Measurements from ENCODE around the gene AMBRA1. TPM values are rescaled to one million over a fixed set of nuclear protein-coding genes. Genes with fewer than 3 reads are reported as not detected.

Gene AMBRA1
- total RNA-seq, 2 donors from 2014 or later = 35.2 to 42.2 TPM

DNA sequence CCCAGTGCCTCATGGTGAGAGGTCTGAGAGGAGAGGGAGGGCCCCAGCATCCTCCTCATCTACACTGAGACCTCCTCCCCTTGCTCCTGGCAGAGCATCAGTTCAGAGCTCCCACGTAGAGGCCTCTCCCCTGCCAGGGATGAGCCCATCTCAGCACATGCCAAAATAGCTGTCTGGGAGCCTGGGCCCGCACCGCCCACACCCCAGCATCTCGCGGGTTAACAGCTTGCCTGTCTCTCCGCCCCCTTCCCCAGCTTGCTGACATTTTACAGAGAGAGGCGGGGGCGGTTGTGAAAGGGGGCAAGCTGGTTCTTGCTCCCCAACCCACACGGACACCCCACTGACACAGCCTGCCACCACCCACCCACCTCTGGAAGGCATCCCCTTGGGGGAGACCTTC, 240.1 kb downstream of the AMBRA1 start:
- Histone ChIP-seq H3K4me3 (no peak overlapping the region), H3K27ac (no peak overlapping the region), H3K36me3 (no peaks in the 10 kb centered on the region), H3K27me3 (replicated peaks; ENCODE audit: insufficient read depth) (no peaks in the 10 kb centered on the region), H3K9me3 (no peaks in the 10 kb centered on the region), H3K4me1 (ENCODE audit: control insufficient read depth in 1 of 2, low read depth in 2 of 2) (peaks cover 5 to 6% of the 10 kb centered on the region in 2 donors)
- TF ChIP-seq, protein P1, sequence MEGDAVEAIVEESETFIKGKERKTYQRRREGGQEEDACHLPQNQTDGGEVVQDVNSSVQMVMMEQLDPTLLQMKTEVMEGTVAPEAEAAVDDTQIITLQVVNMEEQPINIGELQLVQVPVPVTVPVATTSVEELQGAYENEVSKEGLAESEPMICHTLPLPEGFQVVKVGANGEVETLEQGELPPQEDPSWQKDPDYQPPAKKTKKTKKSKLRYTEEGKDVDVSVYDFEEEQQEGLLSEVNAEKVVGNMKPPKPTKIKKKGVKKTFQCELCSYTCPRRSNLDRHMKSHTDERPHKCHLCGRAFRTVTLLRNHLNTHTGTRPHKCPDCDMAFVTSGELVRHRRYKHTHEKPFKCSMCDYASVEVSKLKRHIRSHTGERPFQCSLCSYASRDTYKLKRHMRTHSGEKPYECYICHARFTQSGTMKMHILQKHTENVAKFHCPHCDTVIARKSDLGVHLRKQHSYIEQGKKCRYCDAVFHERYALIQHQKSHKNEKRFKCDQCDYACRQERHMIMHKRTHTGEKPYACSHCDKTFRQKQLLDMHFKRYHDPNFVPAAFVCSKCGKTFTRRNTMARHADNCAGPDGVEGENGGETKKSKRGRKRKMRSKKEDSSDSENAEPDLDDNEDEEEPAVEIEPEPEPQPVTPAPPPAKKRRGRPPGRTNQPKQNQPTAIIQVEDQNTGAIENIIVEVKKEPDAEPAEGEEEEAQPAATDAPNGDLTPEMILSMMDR (IDR thresholded peaks at IDR 0.05) = no peak
- DNase-seq (ENCODE audit: low spot score) (no peak), ATAC-seq (ENCODE audit: insufficient number of reproducible peaks, low FRiP score, low read depth) (no peak)

DNA sequence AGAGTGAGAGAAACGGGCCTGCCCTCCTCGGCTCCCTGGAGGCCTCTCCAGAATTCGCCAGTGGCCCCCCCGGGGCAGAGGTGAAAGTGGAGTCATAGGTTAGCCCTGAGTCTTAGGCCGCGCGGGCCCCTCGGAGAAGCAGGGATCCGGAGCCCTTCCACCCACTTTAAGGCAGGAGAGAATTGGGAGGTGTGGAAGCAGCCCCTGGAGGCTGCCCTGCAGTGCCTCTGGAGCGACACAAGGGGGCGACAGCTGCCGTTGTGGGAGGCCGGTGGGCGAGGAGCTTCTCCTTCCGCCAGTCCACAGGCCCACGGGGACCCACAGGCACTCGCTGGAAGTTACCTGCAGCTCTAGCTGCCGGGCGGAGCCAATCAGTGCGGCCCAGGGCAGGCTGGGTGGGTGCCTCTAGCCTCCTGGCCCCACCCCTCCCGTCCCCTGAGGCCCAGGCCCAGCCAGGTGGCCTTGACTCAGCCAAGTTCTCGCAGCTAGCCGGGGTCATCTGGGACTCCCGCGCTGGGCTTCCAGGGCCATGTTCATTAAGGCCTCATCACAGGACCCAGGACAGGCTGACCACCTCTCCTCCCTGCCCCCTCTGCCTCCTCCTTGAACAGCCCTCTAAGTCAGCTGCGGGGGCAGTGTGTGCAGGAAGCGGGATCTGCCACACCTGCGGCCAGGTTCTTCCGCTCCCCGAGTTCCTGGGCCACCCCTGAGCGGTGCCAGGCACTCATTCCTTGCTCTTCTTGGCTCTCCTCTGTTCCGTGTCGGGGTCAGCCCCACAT, 241.6 kb downstream of the AMBRA1 start:
- ATAC-seq (ENCODE audit: insufficient number of reproducible peaks, low FRiP score, low read depth) (no peak), DNase-seq (ENCODE audit: low spot score) (no peak)
- Histone ChIP-seq H3K4me1 (ENCODE audit: control insufficient read depth in 1 of 2, low read depth in 2 of 2) (peaks cover 13 to 14% of the 10 kb centered on the region in 2 donors), H3K4me3 (no peak overlapping the region), H3K36me3 (no peaks in the 10 kb centered on the region), H3K27me3 (replicated peaks; ENCODE audit: insufficient read depth) (no peaks in the 10 kb centered on the region), H3K27ac (no peak overlapping the region), H3K9me3 (no peaks in the 10 kb centered on the region)
- TF ChIP-seq, protein P1 (IDR thresholded peaks at IDR 0.05) = peak; percentile 70

DNA sequence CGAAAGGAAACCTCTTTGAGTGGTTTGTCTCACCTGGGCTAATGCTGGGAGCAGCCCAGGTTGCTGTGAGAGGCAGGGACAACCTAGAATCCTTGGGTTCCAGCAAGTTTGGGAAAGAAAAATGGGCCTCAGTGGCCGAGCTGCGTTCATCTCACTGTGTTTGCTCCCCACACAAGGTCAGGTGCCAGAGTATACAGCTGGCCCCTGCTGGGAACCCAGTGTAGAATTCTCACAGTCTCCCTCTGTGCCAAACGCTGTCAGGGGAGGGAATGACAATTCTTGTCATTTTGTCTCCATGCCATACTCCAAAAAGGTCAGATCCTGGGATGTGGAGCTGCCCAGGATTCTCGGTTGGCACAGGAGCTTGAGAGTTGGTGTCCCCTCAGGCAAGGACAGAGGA, 242.2 kb downstream of the AMBRA1 start:
- H3K27me3 ChIP-seq (replicated peaks; ENCODE audit: insufficient read depth) = no peaks in the 10 kb centered on the region
- ATAC-seq (ENCODE audit: insufficient number of reproducible peaks, low FRiP score, low read depth) (no peak), DNase-seq (ENCODE audit: low spot score) (no peak)
- no peaks in the 10 kb centered on the region for H3K9me3 ChIP-seq
- no peak overlapping the region for H3K4me3 ChIP-seq
- H3K27ac ChIP-seq = no peak overlapping the region
- peaks cover 13 to 19% of the 10 kb centered on the region in 2 donors for H3K4me1 ChIP-seq (ENCODE audit: control insufficient read depth in 1 of 2, low read depth in 2 of 2)
- no peaks in the 10 kb centered on the region for H3K36me3 ChIP-seq
- TF ChIP-seq, protein P1 (IDR thresholded peaks at IDR 0.05) = no peak

DNA sequence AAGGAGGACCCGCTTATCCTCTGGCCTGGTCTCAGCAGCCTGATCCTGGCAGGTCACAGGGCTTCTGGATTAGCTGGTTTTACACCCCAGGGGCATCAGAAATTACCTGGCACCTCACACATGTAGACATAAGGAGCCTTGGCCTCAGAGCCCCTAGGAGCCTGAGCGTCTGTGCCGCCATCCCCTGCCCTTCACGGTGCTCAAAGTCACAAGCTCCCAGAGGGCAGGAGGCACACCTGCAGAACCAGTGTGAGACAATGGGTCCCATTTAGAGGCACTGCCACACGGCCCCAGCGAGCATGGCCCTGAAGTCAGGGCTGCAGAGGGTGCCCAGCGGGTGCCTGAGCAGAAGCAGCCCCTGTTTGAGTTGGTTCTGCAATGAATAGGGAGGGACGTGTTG, 242.7 kb downstream of the AMBRA1 start:
- no peaks in the 10 kb centered on the region for H3K27me3 ChIP-seq (replicated peaks; ENCODE audit: insufficient read depth)
- H3K9me3 ChIP-seq = no peaks in the 10 kb centered on the region
- no peak overlapping the region for H3K4me3 ChIP-seq
- H3K4me1 ChIP-seq (ENCODE audit: control insufficient read depth in 1 of 2, low read depth in 2 of 2) = peaks cover 13 to 21% of the 10 kb centered on the region in 2 donors
- no peaks in the 10 kb centered on the region for H3K36me3 ChIP-seq
- DNase-seq (ENCODE audit: low spot score) (no peak), ATAC-seq (ENCODE audit: insufficient number of reproducible peaks, low FRiP score, low read depth) (no peak)
- H3K27ac ChIP-seq = no peak overlapping the region
- TF ChIP-seq, protein P1 (IDR thresholded peaks at IDR 0.05) = no peak

DNA sequence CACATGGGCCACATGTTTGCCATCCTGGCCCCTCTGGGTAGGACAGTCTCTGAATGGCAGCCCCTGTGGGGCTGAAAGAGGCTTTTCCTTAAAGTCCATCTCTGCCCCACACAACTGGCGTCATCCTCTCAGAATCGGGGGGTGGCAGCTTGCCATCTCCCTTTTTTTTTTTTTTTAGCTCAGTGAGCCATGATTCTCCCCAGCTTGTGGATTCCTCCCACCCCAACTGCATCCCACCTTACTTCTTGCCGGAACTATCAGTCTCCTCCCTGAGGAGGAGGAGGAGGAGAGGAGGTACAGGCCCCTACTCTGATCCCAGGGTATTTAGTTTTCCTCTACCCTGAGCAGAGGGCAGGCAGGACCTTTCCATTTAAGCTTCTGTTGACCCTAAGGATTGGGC, 243.1 kb downstream of the AMBRA1 start:
- no peak for DNase-seq (ENCODE audit: low spot score)
- TF ChIP-seq, protein P1 (IDR thresholded peaks at IDR 0.05) = no peak
- Histone ChIP-seq H3K4me3 (no peak overlapping the region), H3K9me3 (no peaks in the 10 kb centered on the region), H3K36me3 (no peaks in the 10 kb centered on the region), H3K27me3 (replicated peaks; ENCODE audit: insufficient read depth) (no peaks in the 10 kb centered on the region), H3K27ac (no peak overlapping the region), H3K4me1 (ENCODE audit: control insufficient read depth in 1 of 2, low read depth in 2 of 2) (peaks cover 13 to 21% of the 10 kb centered on the region in 2 donors)
- no peak for ATAC-seq (ENCODE audit: insufficient number of reproducible peaks, low FRiP score, low read depth)
